HEK293 (cell line): ENCODE results near the gene B4GALT2.

Experiments
- BCL11A ChIP-seq: fragments of 450-650 bp; formaldehyde crosslinking; IDR thresholded peaks from 2 replicates; pipeline ENCODE4 v1.5.1; 2016; ENCODE audit warnings: low read depth, missing biosample characterization, missing genetic modification characterization
- CTCF ChIP-seq: fragments of 450-650 bp; formaldehyde crosslinking; IDR thresholded peaks from 2 replicates; pipeline ENCODE4 v1.5.1; 2016; ENCODE audit warnings: missing biosample characterization, missing genetic modification characterization
- GLI2 ChIP-seq: fragments of 450-650 bp; formaldehyde crosslinking; IDR thresholded peaks from 2 replicates; pipeline ENCODE4; 2017; ENCODE audit warnings: missing biosample characterization, missing genetic modification characterization, low read depth, borderline replicate concordance
- PRDM6 ChIP-seq: fragments of 450-650 bp; formaldehyde crosslinking; IDR thresholded peaks from 2 replicates; pipeline ENCODE4 v1.5.1; 2017; ENCODE audit warnings: missing biosample characterization, missing genetic modification characterization
- REST ChIP-seq: fragments of 450-650 bp; formaldehyde crosslinking; IDR thresholded peaks from 2 replicates; pipeline ENCODE4 v1.5.1; 2016; ENCODE audit warnings: missing biosample characterization, missing genetic modification characterization
- ZBTB1 ChIP-seq: fragments of 450-650 bp; formaldehyde crosslinking; IDR thresholded peaks from 2 replicates; pipeline ENCODE4 v1.5.1; 2016; ENCODE audit warnings: missing biosample characterization, missing genetic modification characterization
- ZBTB21 ChIP-seq: fragments of 450-650 bp; formaldehyde crosslinking; IDR thresholded peaks from 2 replicates; pipeline ENCODE4 v1.5.1; 2017; ENCODE audit warnings: missing biosample characterization, missing genetic modification characterization
- ZNF274 ChIP-seq, 2 experiments: fragments of 200-500 bp in 1 of 2; fragments of 450-650 bp in 1 of 2; sonication (Bioruptor generic) in 1 of 2; formaldehyde crosslinking in 1 of 2; IDR thresholded peaks; 2 replicates each; pipeline versions ENCODE4 v1.5.1 to v1.6.1; 2014 to 2016; ENCODE audit warnings: borderline replicate concordance in 1 of 2, inconsistent platforms in 1 of 2, low read length in 1 of 2, missing biosample characterization in 1 of 2, missing genetic modification characterization in 1 of 2
- ZNF354C ChIP-seq: fragments of 450-650 bp; formaldehyde crosslinking; IDR thresholded peaks from 2 replicates; pipeline ENCODE4 v1.5.1; 2016; ENCODE audit warnings: missing biosample characterization, missing genetic modification characterization, low read depth, borderline replicate concordance
- ZNF423 ChIP-seq: fragments of 450-650 bp; formaldehyde crosslinking; IDR thresholded peaks from 2 replicates; pipeline ENCODE4 v1.5.1; 2016; ENCODE audit warnings: missing biosample characterization, missing genetic modification characterization
- ZNF510 ChIP-seq: fragments of 450-650 bp; formaldehyde crosslinking; IDR thresholded peaks from 2 replicates; pipeline ENCODE4 v1.5.1; 2018; ENCODE audit warnings: mild to moderate bottlenecking, missing genetic modification characterization, missing biosample characterization; ENCODE audit not compliant: insufficient replicate concordance
- ZNF624 ChIP-seq: fragments of 450-650 bp; formaldehyde crosslinking; IDR thresholded peaks from 2 replicates; pipeline ENCODE4 v1.5.1; 2017; ENCODE audit warnings: missing biosample characterization, missing genetic modification characterization
- ZNF658 ChIP-seq: fragments of 450-650 bp; formaldehyde crosslinking; IDR thresholded peaks from 2 replicates; pipeline ENCODE4; 2016; ENCODE audit warnings: missing biosample characterization, missing genetic modification characterization
- ZNF830 ChIP-seq: fragments of 450-650 bp; IDR thresholded peaks from 2 replicates; pipeline ENCODE4 v1.5.0; 2018; ENCODE audit warnings: missing biosample characterization, missing genetic modification characterization, low read depth, mild to moderate bottlenecking, moderate library complexity

GRCh38 chr1:43969746-43970466 lies 9.1 kb upstream of the B4GALT2 start, which contains the start of gene DPH2:
- TF ChIP-seq ZBTB1 (tag by site-specific recombination) (no peak), CTCF (tag by site-specific recombination) (peak; percentile 58), ZNF510 (no peak), ZNF830 (tag by site-specific recombination) (no peak), ZNF274 (IDR thresholded peaks at IDR 0.05; ENCODE audit: low read length) (no peak), ZNF274 (tag by site-specific recombination; IDR thresholded peaks at IDR 0.05; ENCODE audit: borderline replicate concordance) (no peak), ZNF658 (tag by site-specific recombination) (no peak), PRDM6 (tag by site-specific recombination) (no peak), ZNF423 (tag by site-specific recombination) (no peak), ZBTB21 (tag by site-specific recombination) (no peak), GLI2 (tag by site-specific recombination) (no peak), ZNF624 (tag by site-specific recombination) (no peak), BCL11A (tag by site-specific recombination) (no peak), ZNF354C (tag by site-specific recombination) (no peak), REST (tag by site-specific recombination) (no peak)
